WTC11 (cell line): ENCODE results near the gene OPN3. TPM values are rescaled to one million over a fixed set of nuclear protein-coding genes. Genes with fewer than 3 reads are reported as not detected.

Experiments used
- ATAC-seq: fragments of 200-7000 bp; cut with Tn5 transposase; 2 replicates; pipeline ENCODE4 v1.10.0; 2021; ENCODE audit warnings: mild to moderate bottlenecking, moderate library complexity
- CTCF ChIA-PET: fragments of 300-600 bp; sonication (Branson Sonifier 250); formaldehyde crosslinking; loops from one replicate; lab custom pipeline; 2021; ENCODE audit warnings: antibody characterized with exemption; lab: Charles Lee
- POLR2A ChIA-PET: fragments of 350-600 bp; sonication (Branson Sonifier 250); formaldehyde crosslinking; loops from one replicate; lab custom pipeline; 2021; ENCODE audit warnings: antibody characterized with exemption; lab: Charles Lee
- DNase-seq: peaks from one replicate; pipeline ENCODE4 v3.0.0; 2021; ENCODE audit warnings: low spot score
- H3K27ac Mint-ChIP-seq: 2 replicates; pipeline ENCODE4 v1.8.0; 2021; ENCODE audit warnings: mixed read lengths
- H3K27me3 Mint-ChIP-seq: 2 replicates; pipeline ENCODE4 v1.8.0; 2021; ENCODE audit warnings: low read depth, mild to moderate bottlenecking, moderate library complexity, mixed read lengths
- H3K36me3 Mint-ChIP-seq: 2 replicates; pipeline ENCODE4 v1.8.0; 2021; ENCODE audit warnings: mixed read lengths
- H3K4me1 Mint-ChIP-seq: 2 replicates; pipeline ENCODE4 v1.8.0; 2022; ENCODE audit warnings: mixed read lengths
- H3K4me3 Mint-ChIP-seq: 2 replicates; pipeline ENCODE4 v1.8.0; 2021; ENCODE audit warnings: mild to moderate bottlenecking, moderate library complexity, mixed read lengths
- H3K9me3 Mint-ChIP-seq: 2 replicates; pipeline ENCODE4 v1.8.0; 2021; ENCODE audit warnings: mixed read lengths
- AR ChIP-seq: fragments of 250-450 bp; sonication (Bioruptor Pico); IDR thresholded peaks from 2 replicates; pipeline ENCODE4 v1.9.0; 2021; ENCODE audit warnings: mild to moderate bottlenecking
- CREM ChIP-seq: sonication (generic); formaldehyde crosslinking; IDR thresholded peaks from 2 replicates; pipeline ENCODE4 v1.8.1; 2022; ENCODE audit warnings: mild to moderate bottlenecking, missing genetic modification reagents, moderate library complexity
- CTCF ChIP-seq: fragments of 200-600 bp; IDR thresholded peaks from 2 replicates; pipeline ENCODE4 v1.8.0; 2022; ENCODE audit warnings: antibody characterized with exemption
- E2F4 ChIP-seq: sonication (generic); formaldehyde crosslinking; IDR thresholded peaks from 2 replicates; pipeline ENCODE4 v1.8.1; 2022; ENCODE audit warnings: low read depth, mild to moderate bottlenecking, moderate library complexity, missing genetic modification reagents, borderline replicate concordance
- FOXP4 ChIP-seq: sonication (generic); formaldehyde crosslinking; IDR thresholded peaks from 2 replicates; pipeline ENCODE4 v1.8.0; 2022; ENCODE audit warnings: mild to moderate bottlenecking, missing genetic modification reagents
- GRHL2 ChIP-seq: fragments of 250-450 bp; sonication (Bioruptor Pico); IDR thresholded peaks from 2 replicates; pipeline ENCODE4 v1.8.0; 2022; ENCODE audit warnings: mild to moderate bottlenecking, moderate library complexity; ENCODE audit not compliant: insufficient replicate concordance, severe bottlenecking
- HMGA2 ChIP-seq: fragments of 250-450 bp; sonication (Bioruptor Pico); IDR thresholded peaks from 2 replicates; pipeline ENCODE4 v1.4.0; 2021; ENCODE audit warnings: mild to moderate bottlenecking, moderate library complexity
- JAZF1 ChIP-seq: fragments of 250-450 bp; sonication (Bioruptor Pico); IDR thresholded peaks from 2 replicates; pipeline ENCODE4 v1.9.0; 2021; ENCODE audit warnings: moderate library complexity, mild to moderate bottlenecking, inconsistent platforms
- MAX ChIP-seq: sonication (generic); formaldehyde crosslinking; IDR thresholded peaks from 2 replicates; pipeline ENCODE4 v1.8.0; 2022; ENCODE audit warnings: mild to moderate bottlenecking, missing genetic modification reagents
- NFATC4 ChIP-seq: fragments of 250-450 bp; sonication (Bioruptor Pico); IDR thresholded peaks from 2 replicates; pipeline ENCODE4 v1.9.0; 2021; ENCODE audit warnings: mild to moderate bottlenecking
- NR2C2 ChIP-seq: sonication (generic); formaldehyde crosslinking; IDR thresholded peaks from 2 replicates; pipeline ENCODE4 v1.8.0; 2022; ENCODE audit warnings: mild to moderate bottlenecking, missing genetic modification reagents
- PREB ChIP-seq: sonication (generic); formaldehyde crosslinking; IDR thresholded peaks from 2 replicates; pipeline ENCODE4 v1.8.1; 2022; ENCODE audit warnings: mild to moderate bottlenecking, missing genetic modification reagents, moderate library complexity, borderline replicate concordance
- STAT6 ChIP-seq: sonication (generic); formaldehyde crosslinking; conservative IDR thresholded peaks from 2 replicates; pipeline ENCODE4 v1.8.1; 2023; ENCODE audit warnings: mild to moderate bottlenecking, low read depth, missing genetic modification reagents, moderate library complexity
- ZBTB21 ChIP-seq: sonication (generic); formaldehyde crosslinking; IDR thresholded peaks from 2 replicates; pipeline ENCODE4 v1.8.1; 2023; ENCODE audit warnings: mild to moderate bottlenecking, missing genetic modification reagents, borderline replicate concordance
- ZMAT4 ChIP-seq: fragments of 250-450 bp; sonication (Bioruptor Pico); IDR thresholded peaks from 2 replicates; pipeline ENCODE4 v1.9.0; 2021; ENCODE audit warnings: mild to moderate bottlenecking
- ZNF138 ChIP-seq: sonication (generic); formaldehyde crosslinking; conservative IDR thresholded peaks from 2 replicates; pipeline ENCODE4 v1.8.1; 2022; ENCODE audit warnings: mild to moderate bottlenecking, moderate library complexity, missing genetic modification reagents
- ZNF232 ChIP-seq: sonication (generic); formaldehyde crosslinking; IDR thresholded peaks from 2 replicates; pipeline ENCODE4 v1.8.0; 2022; ENCODE audit warnings: mild to moderate bottlenecking, missing genetic modification reagents
- ZNF317 ChIP-seq: sonication (generic); formaldehyde crosslinking; IDR thresholded peaks from 2 replicates; pipeline ENCODE4 v1.8.1; 2023; ENCODE audit warnings: low read depth, mild to moderate bottlenecking, moderate library complexity, missing genetic modification reagents, borderline replicate concordance
- ZNF671 ChIP-seq: fragments of 250-450 bp; sonication (Bioruptor Pico); IDR thresholded peaks from 2 replicates; pipeline ENCODE4 v1.8.0; 2021; ENCODE audit warnings: mild to moderate bottlenecking
- total RNA-seq: library from RNA; stranded (reverse); gene quantifications from 3 replicates; pipeline ENCODE4 v1.2.3, GENCODE V29; 2021

Gene OPN3
- total RNA-seq, 1 experiment from 2014 or later: 17.2 TPM

GRCh38 chr1:241635556-241636152 lies 4.5 kb downstream of the OPN3 start (continued):
- TF ChIP-seq PREB (CRISPR knock-in tag) (no peak), ZNF138 (CRISPR knock-in tag) (no peak), STAT6 (no peak), NFATC4 (CRISPR knock-in tag) (no peak), FOXP4 (CRISPR knock-in tag) (no peak), ZBTB21 (CRISPR knock-in tag) (no peak)

GRCh38 chr1:241632987-241633386 lies 7.2 kb downstream of the OPN3 start:
- ATAC-seq: no peak
- CTCF ChIA-PET: no interaction called here
- Mint-ChIP-seq H3K27me3 (no peaks in the 10 kb centered on the region), H3K9me3 (no peaks in the 10 kb centered on the region), H3K27ac (no peak overlapping the region), H3K36me3 (peaks cover 35% of the 10 kb centered on the region), H3K4me3 (no peak overlapping the region), H3K4me1 (peaks cover 45% of the 10 kb centered on the region)
- DNase-seq: no peak
- no peak for TF ChIP-seq NR2C2 (CRISPR knock-in tag)
- POLR2A ChIA-PET: no interaction called here

GRCh38 chr1:241631674-241632073 lies 8.5 kb downstream of the OPN3 start:
- DNase-seq: no peak
- peak; percentile 34; the same call in 1 of the 2 replicates for ATAC-seq
- Mint-ChIP-seq H3K4me1 (peaks cover 38% of the 10 kb centered on the region), H3K27me3 (no peaks in the 10 kb centered on the region), H3K36me3 (peaks cover 30% of the 10 kb centered on the region), H3K27ac (peak overlapping the region; percentile 91), H3K9me3 (no peaks in the 10 kb centered on the region), H3K4me3 (no peak overlapping the region)
- CTCF ChIA-PET: no interaction called here
- POLR2A ChIA-PET: no interaction called here
- TF ChIP-seq JAZF1 (CRISPR knock-in tag) (no peak), ZNF232 (CRISPR knock-in tag) (no peak), MAX (CRISPR knock-in tag) (no peak), ZMAT4 (CRISPR knock-in tag) (no peak), HMGA2 (CRISPR knock-in tag) (no peak), CREM (CRISPR knock-in tag) (no peak), E2F4 (no peak), ZNF671 (CRISPR knock-in tag) (no peak), CTCF (no peak), GRHL2 (CRISPR knock-in tag) (no peak), AR (CRISPR knock-in tag) (no peak), ZNF317 (no peak)
